Bronchial epithelial cell (primary cell): ENCODE results near the gene RNF39. TPM values are rescaled to one million over a fixed set of nuclear protein-coding genes. Genes with fewer than 3 reads are reported as not detected.

Experiments
- DNase-seq: peaks from one replicate; pipeline ENCODE4 v3.0.0-alpha.2; 2010; ENCODE audit warnings: low read depth
- FAIRE-seq: peaks from 2 replicates; lab custom pipeline; 2011; peaks lifted over from hg19 to GRCh38; lab: Jason Lieb, UNC
- H3K27me3 ChIP-seq: 2 replicates; pipeline ENCODE4 v1.5.1; 2011; ENCODE audit warnings: low read length; ENCODE audit not compliant: control insufficient read depth, insufficient read depth
- H3K36me3 ChIP-seq: 2 replicates; pipeline ENCODE4 v1.5.1; 2011; ENCODE audit warnings: low read length; ENCODE audit not compliant: control insufficient read depth, insufficient read depth
- H3K4me3 ChIP-seq: 2 replicates; pipeline ENCODE4 v1.5.1; 2011; ENCODE audit warnings: mild to moderate bottlenecking, low read depth, low read length, control low read depth
- total RNA-seq: library from RNA; depleted of rRNA; stranded (reverse); fragments of >200 nt; gene quantifications from 2 replicates; pipeline ENCODE4 v1.2.1, GENCODE V29; 2014
- TF ChIP-seq, protein P1 (sequence below): IDR thresholded peaks from 2 replicates; pipeline ENCODE4 v1.5.1; 2011; ENCODE audit warnings: mild to moderate bottlenecking, moderate library complexity, low read length, control low read depth, inconsistent platforms; ENCODE audit not compliant: insufficient read depth, severe bottlenecking

Gene RNF39
- total RNA-seq, 1 donor from 2014 or later: 1.6 TPM

DNA sequence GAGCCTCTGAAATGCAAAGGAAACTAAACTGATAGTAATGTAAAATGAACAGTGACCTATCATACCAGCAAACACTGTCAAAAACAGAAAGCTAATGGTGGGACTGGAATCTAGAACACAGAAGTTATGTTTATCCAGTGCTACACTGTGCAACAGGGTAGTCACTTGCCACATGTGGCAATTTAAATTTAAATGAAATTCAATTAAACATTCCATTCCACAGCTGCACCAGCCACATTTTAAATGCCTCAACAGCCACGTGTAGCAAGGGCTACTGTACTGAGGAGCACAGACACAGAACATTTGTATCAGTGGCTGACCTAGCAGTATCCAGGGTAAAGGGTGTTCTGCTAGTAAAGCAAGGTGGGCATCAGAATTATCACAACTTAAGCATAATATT is 20.1 kb downstream of the RNF39 start:
- no peak for DNase-seq
- Histone ChIP-seq H3K27me3 (no peaks in the 10 kb centered on the region), H3K4me3 (no peak overlapping the region), H3K36me3 (peaks cover 3% of the 10 kb centered on the region)
- no peak for FAIRE-seq
- TF ChIP-seq, protein P1, sequence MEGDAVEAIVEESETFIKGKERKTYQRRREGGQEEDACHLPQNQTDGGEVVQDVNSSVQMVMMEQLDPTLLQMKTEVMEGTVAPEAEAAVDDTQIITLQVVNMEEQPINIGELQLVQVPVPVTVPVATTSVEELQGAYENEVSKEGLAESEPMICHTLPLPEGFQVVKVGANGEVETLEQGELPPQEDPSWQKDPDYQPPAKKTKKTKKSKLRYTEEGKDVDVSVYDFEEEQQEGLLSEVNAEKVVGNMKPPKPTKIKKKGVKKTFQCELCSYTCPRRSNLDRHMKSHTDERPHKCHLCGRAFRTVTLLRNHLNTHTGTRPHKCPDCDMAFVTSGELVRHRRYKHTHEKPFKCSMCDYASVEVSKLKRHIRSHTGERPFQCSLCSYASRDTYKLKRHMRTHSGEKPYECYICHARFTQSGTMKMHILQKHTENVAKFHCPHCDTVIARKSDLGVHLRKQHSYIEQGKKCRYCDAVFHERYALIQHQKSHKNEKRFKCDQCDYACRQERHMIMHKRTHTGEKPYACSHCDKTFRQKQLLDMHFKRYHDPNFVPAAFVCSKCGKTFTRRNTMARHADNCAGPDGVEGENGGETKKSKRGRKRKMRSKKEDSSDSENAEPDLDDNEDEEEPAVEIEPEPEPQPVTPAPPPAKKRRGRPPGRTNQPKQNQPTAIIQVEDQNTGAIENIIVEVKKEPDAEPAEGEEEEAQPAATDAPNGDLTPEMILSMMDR: no peak

DNA sequence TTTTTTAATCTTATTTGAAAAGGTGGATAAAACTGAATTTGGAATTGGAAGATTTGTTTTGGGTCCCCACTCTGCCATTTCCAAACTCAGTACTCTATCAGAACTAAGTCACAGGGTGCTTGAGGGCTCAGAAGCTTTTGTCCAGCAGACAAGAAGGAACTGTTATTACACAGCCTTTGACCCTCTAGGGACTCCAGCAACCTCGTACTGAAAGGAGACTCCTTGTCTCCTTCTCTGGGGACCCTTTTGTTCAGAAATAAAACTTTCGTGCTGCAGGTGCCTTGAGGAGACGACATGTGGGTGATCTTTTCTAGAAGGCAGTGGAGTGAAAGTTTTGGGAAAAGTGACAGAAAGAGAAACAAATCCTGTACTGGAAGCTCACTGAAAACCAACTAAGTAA is 21.9 kb downstream of the RNF39 start:
- Histone ChIP-seq H3K36me3 (peaks cover 3% of the 10 kb centered on the region), H3K27me3 (no peaks in the 10 kb centered on the region), H3K4me3 (no peak overlapping the region)
- DNase-seq: no peak
- TF ChIP-seq, protein P1: no peak
- no peak for FAIRE-seq

DNA sequence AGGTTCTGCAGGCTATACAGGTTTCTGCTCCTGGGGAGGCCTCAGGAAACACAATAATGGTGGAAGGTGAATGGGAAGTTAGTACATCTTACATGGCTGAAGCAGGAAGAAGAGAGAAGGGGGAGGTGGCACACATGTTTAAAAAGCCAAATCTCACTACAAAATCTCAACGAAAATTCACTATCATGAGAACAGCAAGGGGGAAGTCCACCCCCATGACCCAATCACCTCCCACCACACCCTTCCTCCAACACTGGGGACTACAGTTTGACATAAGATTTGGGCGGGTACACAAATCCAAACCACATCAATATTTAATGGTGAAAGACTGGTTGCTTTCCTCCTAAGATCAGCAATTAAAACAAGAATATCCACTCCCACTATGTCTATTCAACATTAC is 28.3 kb downstream of the RNF39 start:
- TF ChIP-seq, protein P1: no peak
- no peak for DNase-seq
- Histone ChIP-seq H3K4me3 (no peak overlapping the region), H3K27me3 (no peaks in the 10 kb centered on the region), H3K36me3 (no peaks in the 10 kb centered on the region)
- FAIRE-seq: no peak

DNA sequence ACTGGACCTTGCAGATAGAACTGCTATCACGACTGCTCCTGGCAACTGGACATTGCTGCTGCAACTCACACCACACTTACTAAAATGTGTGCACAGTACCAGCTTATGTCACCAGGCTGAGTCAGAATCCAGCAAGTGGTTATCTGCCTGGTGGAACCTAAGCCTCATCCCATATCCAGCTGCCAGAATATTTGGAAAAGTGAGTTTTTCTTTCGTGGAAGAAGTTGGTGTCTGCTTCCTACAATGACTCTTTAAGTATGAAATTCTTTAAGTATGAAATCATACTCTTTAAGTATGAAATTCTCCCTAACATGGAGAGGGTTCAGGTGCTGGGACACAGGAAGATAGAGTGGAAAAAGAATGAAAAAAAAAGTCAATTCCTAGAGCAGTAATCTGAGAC is 30.9 kb downstream of the RNF39 start:
- FAIRE-seq (no peak), DNase-seq (peak; percentile 59)
- Histone ChIP-seq H3K4me3 (no peak overlapping the region), H3K36me3 (no peaks in the 10 kb centered on the region), H3K27me3 (no peaks in the 10 kb centered on the region)
- TF ChIP-seq, protein P1: no peak

DNA sequence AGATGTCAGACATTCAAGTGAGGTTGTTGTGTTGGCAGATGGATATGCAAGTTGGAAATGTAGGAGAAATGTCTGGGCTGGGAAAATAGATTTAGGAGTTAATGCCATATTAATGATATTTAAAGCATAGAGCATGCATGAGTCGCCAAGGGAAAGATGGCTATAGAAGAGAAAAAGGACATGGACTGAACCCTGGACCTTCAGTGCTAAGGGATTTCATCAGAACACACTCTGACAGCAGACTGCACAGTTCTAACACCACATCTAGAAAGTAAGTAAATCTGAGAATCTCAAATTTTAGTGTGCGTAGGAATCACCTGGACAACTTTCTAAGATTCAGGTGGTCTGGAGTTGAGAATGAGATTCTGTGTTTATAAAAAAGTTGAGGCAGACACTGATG is 31.8 kb downstream of the RNF39 start:
- TF ChIP-seq, protein P1: no peak
- no peak for FAIRE-seq
- no peaks in the 10 kb centered on the region for H3K36me3 ChIP-seq
- no peaks in the 10 kb centered on the region for H3K27me3 ChIP-seq
- no peak overlapping the region for H3K4me3 ChIP-seq
- DNase-seq: no peak

DNA sequence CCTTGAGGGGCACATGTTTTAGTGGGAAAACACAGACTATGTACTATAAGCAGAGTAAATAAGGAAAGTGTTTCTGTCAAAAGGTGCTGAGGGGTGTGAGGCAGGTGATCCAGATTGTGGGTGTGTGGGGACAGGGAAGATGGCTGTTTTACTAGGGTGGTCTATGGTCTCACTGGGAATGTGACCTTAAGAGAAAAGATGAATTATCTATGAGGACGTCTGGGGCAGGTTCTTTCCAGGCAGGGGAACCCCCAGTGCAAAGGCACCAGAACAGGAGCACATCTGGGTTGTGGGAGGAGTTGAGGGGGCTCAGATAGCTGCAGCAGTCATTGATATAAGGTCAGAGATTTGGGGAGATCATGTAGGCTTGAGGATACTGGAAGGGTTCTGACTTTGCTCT is 32.7 kb downstream of the RNF39 start:
- Histone ChIP-seq H3K4me3 (no peak overlapping the region), H3K36me3 (no peaks in the 10 kb centered on the region), H3K27me3 (no peaks in the 10 kb centered on the region)
- FAIRE-seq: no peak
- TF ChIP-seq, protein P1: no peak
- no peak for DNase-seq
